Spleen (tissue), 7 donors: Measurements from ENCODE around the gene MYO10.

Experiments
- POLR2A ChIP-seq, 3 donors: fragments of 450-650 bp; IDR thresholded peaks; one replicate each; pipeline ENCODE4 v1.5.1; 2017; ENCODE audit warnings: antibody characterized with exemption in 3 of 3, mild to moderate bottlenecking in 1 of 3
- TF ChIP-seq, protein P1 (sequence below), 11 experiments: fragments of 200-600 bp in 7 of 11; fragments of 450-650 bp in 4 of 11; sonication (generic) in 4 of 11; IDR thresholded peaks in 8 of 11; conservative IDR thresholded peaks in 3 of 11; 1 replicate in 7 of 11; 2 replicates in 4 of 11; pipeline versions ENCODE4 v1.4.0 to v1.8.0; 2016 to 2021; ENCODE audit warnings: antibody characterized with exemption in 11 of 11, inconsistent platforms in 4 of 11, mild to moderate bottlenecking in 1 of 11
- donor health status: DM: no; HTN: no; CAD: no; lungs with moderate emphysema.
- donor health status: DM: no; HTN: no; CAD: no.
- donor health status: DM: no; HTN: no; CAD: no.

GRCh38 chr5:16664368-16664767 lies 271.7 kb downstream of the MYO10 start:
- TF ChIP-seq, protein P1, sequence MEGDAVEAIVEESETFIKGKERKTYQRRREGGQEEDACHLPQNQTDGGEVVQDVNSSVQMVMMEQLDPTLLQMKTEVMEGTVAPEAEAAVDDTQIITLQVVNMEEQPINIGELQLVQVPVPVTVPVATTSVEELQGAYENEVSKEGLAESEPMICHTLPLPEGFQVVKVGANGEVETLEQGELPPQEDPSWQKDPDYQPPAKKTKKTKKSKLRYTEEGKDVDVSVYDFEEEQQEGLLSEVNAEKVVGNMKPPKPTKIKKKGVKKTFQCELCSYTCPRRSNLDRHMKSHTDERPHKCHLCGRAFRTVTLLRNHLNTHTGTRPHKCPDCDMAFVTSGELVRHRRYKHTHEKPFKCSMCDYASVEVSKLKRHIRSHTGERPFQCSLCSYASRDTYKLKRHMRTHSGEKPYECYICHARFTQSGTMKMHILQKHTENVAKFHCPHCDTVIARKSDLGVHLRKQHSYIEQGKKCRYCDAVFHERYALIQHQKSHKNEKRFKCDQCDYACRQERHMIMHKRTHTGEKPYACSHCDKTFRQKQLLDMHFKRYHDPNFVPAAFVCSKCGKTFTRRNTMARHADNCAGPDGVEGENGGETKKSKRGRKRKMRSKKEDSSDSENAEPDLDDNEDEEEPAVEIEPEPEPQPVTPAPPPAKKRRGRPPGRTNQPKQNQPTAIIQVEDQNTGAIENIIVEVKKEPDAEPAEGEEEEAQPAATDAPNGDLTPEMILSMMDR (IDR thresholded peaks at IDR 0.05 in 8 of 11, conservative IDR thresholded peaks at IDR 0.05 in 3 of 11) = no peak
- no peak for TF ChIP-seq POLR2A (IDR thresholded peaks at IDR 0.05)
